COR-L47 (cell line): ENCODE results near the gene DPM2.

Experiments used
- DNase-seq: peaks from one replicate; lab custom pipeline; 2025; lab: John Stamatoyannopoulos, UW

Gene DPM2

GRCh38 chr9:127898433-127899127 is 39.1 kb downstream of the DPM2 start:
- DNase-seq, result no peak

DNA sequence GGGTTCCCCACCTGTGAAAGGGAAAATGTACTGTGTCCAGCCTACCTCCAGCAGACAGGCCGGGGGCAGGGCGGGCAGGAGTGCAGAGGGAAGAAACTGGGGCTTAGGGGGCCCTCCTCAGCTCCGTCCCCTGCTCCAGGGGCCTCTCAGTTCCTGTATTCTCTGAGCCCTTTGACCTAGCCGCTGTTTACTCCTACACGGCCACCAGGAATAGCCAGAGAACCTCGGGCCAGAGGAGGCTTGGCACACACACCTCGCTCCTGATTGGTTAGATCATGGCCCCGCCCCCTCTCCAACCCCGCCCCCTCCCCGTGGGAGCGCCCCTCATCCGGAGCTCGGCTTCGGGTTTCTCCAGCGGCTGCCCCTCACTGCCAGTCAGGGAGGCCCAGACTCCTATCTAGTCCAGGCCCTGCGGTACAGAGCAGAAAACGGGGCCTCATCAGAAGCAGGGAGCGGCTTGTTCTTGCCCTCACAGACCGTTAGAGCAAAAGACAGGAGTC is 40.4 kb downstream of the DPM2 start:
- no peak for DNase-seq

DNA sequence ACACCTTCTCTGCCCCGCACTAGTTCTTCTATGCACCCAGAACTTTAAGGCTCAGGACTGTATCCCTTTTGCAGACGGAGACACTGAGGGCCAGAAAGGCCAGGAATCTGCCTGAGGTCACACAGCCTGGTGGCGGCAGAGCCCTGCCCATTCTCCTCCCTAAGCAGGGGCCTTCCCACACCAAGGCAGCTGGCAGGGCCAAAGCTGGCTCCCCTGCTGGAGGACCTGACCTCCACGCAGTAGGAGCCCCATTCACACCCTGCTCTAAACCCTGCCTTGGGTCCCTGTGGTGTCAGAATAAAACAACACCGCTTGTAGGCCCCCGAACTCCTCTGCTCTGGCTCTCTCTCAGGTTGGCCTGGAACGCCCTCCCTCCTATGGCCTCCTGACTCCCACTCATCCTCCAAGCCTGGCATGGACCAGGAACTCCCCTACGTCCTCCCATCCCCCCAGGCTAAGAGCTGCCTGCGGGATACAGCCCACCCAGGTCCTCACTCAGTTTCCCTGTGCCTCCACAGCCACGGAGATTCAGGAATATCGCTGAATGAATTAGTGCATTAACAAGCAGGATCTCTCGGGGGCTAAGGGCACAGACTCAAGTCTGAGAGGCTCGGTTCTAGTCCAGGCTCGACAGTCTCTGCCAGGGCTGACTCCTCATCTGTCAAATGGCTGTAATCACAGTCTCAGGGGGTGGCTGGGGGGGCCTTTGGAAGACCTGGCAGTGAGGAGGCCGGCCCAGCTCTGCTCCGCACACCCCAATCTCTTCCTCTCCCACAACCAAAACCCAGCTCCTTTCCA is 41.1 kb downstream of the DPM2 start:
- no peak for DNase-seq

DNA sequence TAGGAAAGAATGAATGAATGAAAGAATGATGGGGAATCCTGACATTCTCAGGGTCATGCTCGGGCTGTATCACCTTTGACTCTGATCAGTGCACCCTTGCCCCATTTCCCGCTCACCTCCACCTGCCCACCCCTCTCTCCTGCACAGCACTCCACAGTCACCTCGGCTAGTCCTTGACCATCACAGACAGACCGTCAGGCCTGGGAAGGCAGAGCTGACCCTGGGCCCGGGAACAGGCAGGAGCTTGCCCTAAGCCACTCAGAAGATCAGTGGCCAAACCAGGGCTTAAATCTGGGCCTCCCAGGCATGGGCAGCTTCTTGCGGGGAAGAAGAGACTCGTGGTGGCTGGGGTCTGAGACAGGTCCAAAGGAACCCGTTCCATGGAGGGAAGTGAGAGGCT is 41.8 kb downstream of the DPM2 start:
- DNase-seq, result no peak

DNA sequence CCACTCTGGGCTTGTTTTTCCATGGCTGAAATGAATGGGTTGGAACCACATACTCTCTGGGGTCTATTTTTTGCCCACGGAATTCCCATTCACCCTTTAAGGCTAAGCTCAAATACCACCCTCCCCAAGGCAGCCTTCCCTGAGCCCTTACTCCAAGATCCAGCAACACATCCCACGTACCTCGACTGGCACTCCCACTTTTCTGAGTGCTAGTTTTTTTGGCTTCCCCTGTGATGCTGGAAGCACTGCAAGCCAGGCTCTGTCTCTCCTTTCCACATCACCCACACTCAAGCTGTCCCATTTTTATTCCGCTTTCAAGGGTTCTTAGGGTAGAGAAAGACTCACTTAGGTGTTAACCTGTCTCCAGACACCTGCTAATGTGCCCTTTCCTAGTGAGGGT is 44.3 kb downstream of the DPM2 start:
- no peak for DNase-seq

GRCh38 chr9:127892831-127893230 is 44.8 kb downstream of the DPM2 start:
- no peak for DNase-seq

- DNase-seq, result no peak
These were observed 47.6 kb downstream of the DPM2 start for GRCh38 chr9:127890053-127890452.

- DNase-seq, result no peak
These were observed 49.9 kb downstream of the DPM2 start for GRCh38 chr9:127887792-127888191.

DNA sequence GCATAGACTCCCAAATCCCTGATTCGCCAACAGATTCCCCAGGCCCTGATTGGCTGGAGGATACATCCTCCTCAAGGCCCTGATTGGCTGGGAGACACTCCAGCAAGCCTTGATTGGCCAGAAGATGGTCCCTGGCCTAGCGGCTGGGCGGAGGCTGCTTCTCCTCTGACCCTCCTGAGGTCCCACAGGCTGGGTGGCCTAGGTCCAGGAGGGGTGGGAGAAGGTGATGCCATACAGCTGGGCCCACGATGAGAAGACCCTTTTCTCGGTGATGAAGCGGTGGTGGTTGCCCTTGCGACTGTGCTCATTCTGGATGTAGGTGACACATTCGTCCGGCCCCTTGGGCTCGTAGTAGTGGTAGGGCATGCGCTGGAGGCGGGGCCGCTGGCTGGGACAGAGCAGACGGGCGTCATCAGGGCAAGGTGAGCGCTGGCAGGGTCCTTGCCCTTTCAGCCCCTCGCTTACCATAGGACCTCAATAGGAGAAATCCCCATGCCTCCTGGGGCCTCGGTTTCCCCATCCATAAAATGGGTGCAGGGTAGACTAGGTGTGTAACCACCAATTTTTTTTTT is 51.2 kb downstream of the DPM2 start:
- DNase-seq, result no peak

DNA sequence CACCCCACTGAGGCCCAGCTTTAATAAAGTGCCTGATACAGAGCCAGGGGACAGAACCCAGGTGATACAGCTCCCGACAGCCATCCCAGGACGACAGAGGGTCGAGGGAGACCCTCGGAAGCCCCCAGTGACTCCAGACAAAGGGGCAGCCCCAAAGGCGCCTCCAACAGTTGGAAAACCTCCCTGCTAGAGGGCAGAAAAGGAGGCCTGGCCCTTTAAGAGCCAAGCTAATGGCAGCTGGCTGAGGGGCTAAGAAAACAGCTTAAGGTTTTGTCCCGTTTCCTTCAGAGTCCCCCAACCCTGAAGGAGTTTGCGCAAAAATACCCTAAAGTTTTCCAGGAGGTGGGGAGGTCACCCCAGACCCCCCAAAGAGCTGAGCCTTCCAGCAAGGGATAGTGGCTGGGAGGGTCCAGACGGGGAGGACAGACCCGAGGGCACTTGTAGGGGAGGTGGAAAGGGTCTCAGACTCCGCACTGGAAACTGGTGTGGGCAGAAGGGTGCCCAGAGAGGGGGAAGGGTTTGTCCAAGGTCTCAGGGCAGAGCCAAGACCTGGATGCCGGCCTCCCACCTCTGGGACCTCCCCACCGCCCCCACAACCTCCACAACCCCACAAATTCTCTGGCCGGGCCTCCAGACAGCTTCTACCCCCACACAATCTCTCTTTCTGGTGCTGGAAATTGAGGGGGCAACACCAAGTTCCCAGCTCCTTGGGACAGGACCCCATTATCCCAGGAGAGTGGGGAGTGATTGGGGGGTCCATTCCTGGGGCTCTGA is 52.0 kb downstream of the DPM2 start:
- no peak for DNase-seq
